GM23338 (cell line): ENCODE data around the gene TMEM222. TPM values are rescaled to one million over a fixed set of nuclear protein-coding genes. Genes with fewer than 3 reads are reported as not detected.

Experiments
- ATAC-seq: fragments of 200-7000 bp; cut with Tn5 transposase; 3 replicates; pipeline ENCODE4 v1.9.1; 2020
- DNase-seq: peaks from one replicate; pipeline ENCODE4 v3.0.0-alpha.2; 2015; ENCODE audit warnings: low spot score
- H2AFZ ChIP-seq: fragments of 200-600 bp; sonication (generic); 2 replicates; pipeline ENCODE4 v1.8.0; 2016; ENCODE audit warnings: antibody characterized with exemption, mild to moderate bottlenecking, moderate library complexity
- H3F3A ChIP-seq: fragments of 200-600 bp; sonication (generic); replicated peaks from 2 replicates; pipeline ENCODE4 v1.8.0; 2017; ENCODE audit warnings: antibody characterized with exemption, mixed run types, low read depth
- H3K27ac ChIP-seq: fragments of 200-600 bp; sonication (generic); 2 replicates; pipeline ENCODE4 v1.6.1; 2016; ENCODE audit warnings: low read depth
- H3K27me3 ChIP-seq: fragments of 200-600 bp; sonication (generic); 2 replicates; pipeline ENCODE4 v1.8.0; 2016; ENCODE audit warnings: mild to moderate bottlenecking, mixed run types, moderate library complexity; ENCODE audit not compliant: insufficient read depth
- H3K36me3 ChIP-seq: fragments of 200-600 bp; sonication (generic); 2 replicates; pipeline ENCODE4 v1.8.0; 2016; ENCODE audit warnings: mild to moderate bottlenecking; ENCODE audit not compliant: insufficient read depth
- H3K4me1 ChIP-seq: fragments of 200-600 bp; sonication (generic); 2 replicates; pipeline ENCODE4 v1.8.0; 2016; ENCODE audit warnings: mild to moderate bottlenecking, moderate library complexity; ENCODE audit not compliant: insufficient read depth
- H3K4me2 ChIP-seq: fragments of 200-600 bp; sonication (generic); 2 replicates; pipeline ENCODE4 v1.7.1; 2017; ENCODE audit warnings: mixed run types
- H3K4me3 ChIP-seq: fragments of 200-600 bp; sonication (generic); 2 replicates; pipeline ENCODE4 v1.6.1; 2016; ENCODE audit warnings: mixed run types
- H3K79me2 ChIP-seq: fragments of 200-600 bp; sonication (generic); replicated peaks from 2 replicates; pipeline ENCODE4 v1.8.0; 2017; ENCODE audit warnings: mild to moderate bottlenecking; ENCODE audit not compliant: insufficient read depth
- H3K9me2 ChIP-seq: fragments of 200-600 bp; sonication (generic); 2 replicates; pipeline ENCODE4 v1.8.0; 2017; ENCODE audit not compliant: insufficient read depth
- H4K20me1 ChIP-seq: fragments of 200-600 bp; sonication (generic); replicated peaks from 2 replicates; pipeline ENCODE4 v1.8.0; 2017; ENCODE audit warnings: mild to moderate bottlenecking; ENCODE audit not compliant: insufficient read depth
- H3K27ac Mint-ChIP-seq: 2 replicates; pipeline ENCODE4 v1.8.0; 2020; ENCODE audit warnings: inconsistent platforms, mild to moderate bottlenecking, moderate library complexity, mixed read lengths
- H3K27me3 Mint-ChIP-seq: 3 replicates; pipeline ENCODE4 v1.8.0; 2022; ENCODE audit warnings: low read depth, mild to moderate bottlenecking, moderate library complexity, mixed read lengths, inconsistent platforms; ENCODE audit not compliant: insufficient read depth, poor library complexity
- H3K36me3 Mint-ChIP-seq: 3 replicates; pipeline ENCODE4 v1.8.0; 2021; ENCODE audit warnings: low read depth, mild to moderate bottlenecking, inconsistent platforms, moderate library complexity, mixed read lengths
- H3K4me1 Mint-ChIP-seq: 3 replicates; pipeline ENCODE4 v1.8.0; 2020; ENCODE audit warnings: mild to moderate bottlenecking, inconsistent platforms, mixed read lengths
- H3K4me3 Mint-ChIP-seq: 3 replicates; pipeline ENCODE4 v1.8.0; 2021; ENCODE audit warnings: moderate library complexity, mild to moderate bottlenecking, inconsistent platforms, mixed read lengths
- H3K9me3 Mint-ChIP-seq: 3 replicates; pipeline ENCODE4 v1.8.0; 2020; ENCODE audit warnings: moderate library complexity, mild to moderate bottlenecking, inconsistent platforms, mixed read lengths
- CREB1 ChIP-seq: fragments of 250-450 bp; sonication (Bioruptor Pico); IDR thresholded peaks from 2 replicates; pipeline ENCODE4 v1.5.0; 2020; ENCODE audit warnings: low read depth, mild to moderate bottlenecking, moderate library complexity
- EZH2 ChIP-seq: fragments of 200-600 bp; sonication (generic); IDR thresholded peaks from one replicate; pipeline ENCODE4 v1.8.0; 2017; ENCODE audit warnings: antibody characterized with exemption, mild to moderate bottlenecking, low read depth; ENCODE audit not compliant: unreplicated experiment
- EZH2phosphoT487 ChIP-seq: fragments of 200-600 bp; sonication (generic); IDR thresholded peaks from one replicate; pipeline ENCODE4 v1.8.1; 2018; ENCODE audit warnings: antibody characterized with exemption; ENCODE audit not compliant: unreplicated experiment
- JUNB ChIP-seq: IDR thresholded peaks from one replicate; pipeline ENCODE4 v1.6.1; 2016; ENCODE audit warnings: antibody characterized with exemption; ENCODE audit not compliant: unreplicated experiment
- POLR2AphosphoS5 ChIP-seq: IDR thresholded peaks from 2 replicates; pipeline ENCODE4 v1.6.1; 2016; ENCODE audit warnings: antibody characterized with exemption, low read depth
- STAT1 ChIP-seq: IDR thresholded peaks from one replicate; pipeline ENCODE4 v1.6.1; 2016; ENCODE audit warnings: antibody characterized with exemption; ENCODE audit not compliant: unreplicated experiment
- ZNF331 ChIP-seq: fragments of 250-450 bp; sonication (Bioruptor Pico); IDR thresholded peaks from 2 replicates; pipeline ENCODE4 v1.5.0; 2020; ENCODE audit warnings: low read depth, mild to moderate bottlenecking, moderate library complexity
- polyA plus RNA-seq: library from polyadenylated mRNA; unstranded; fragments of >200 nt; fragmentation: Nextera tagmentation; extraction: Ambion mirVana; gene quantifications from 2 replicates; pipeline ENCODE4 v1.2.1, GENCODE V29; 2016
- total RNA-seq: library from RNA; depleted of rRNA; stranded (reverse); fragments of >200 nt; shearing (Covaris generic); gene quantifications from 2 replicates; pipeline ENCODE4 v1.2.3, GENCODE V29; 2014
- TF ChIP-seq, protein P1 (sequence below): IDR thresholded peaks from 2 replicates; pipeline ENCODE4 v1.6.1; 2016; ENCODE audit warnings: antibody characterized with exemption
- TF ChIP-seq, protein P2 (sequence below), 2 experiments: fragments of 200-600 bp in 1 of 2; sonication (generic) in 1 of 2; conservative IDR thresholded peaks; 2 replicates each; pipeline versions ENCODE4 v1.5.1 to v1.6.1; 2016 to 2017; ENCODE audit warnings: antibody characterized with exemption in 2 of 2, low read depth in 2 of 2, mild to moderate bottlenecking in 2 of 2, moderate library complexity in 1 of 2
- TF ChIP-seq, protein P3 (sequence below): fragments of 250-450 bp; sonication (Bioruptor Pico); IDR thresholded peaks from 2 replicates; pipeline ENCODE4 v1.5.0; 2020; ENCODE audit warnings: mild to moderate bottlenecking, moderate library complexity

Gene TMEM222
- total and polyA plus RNA-seq, 2 experiments from 2014 or later: 17.8 to 22.6 TPM

DNA sequence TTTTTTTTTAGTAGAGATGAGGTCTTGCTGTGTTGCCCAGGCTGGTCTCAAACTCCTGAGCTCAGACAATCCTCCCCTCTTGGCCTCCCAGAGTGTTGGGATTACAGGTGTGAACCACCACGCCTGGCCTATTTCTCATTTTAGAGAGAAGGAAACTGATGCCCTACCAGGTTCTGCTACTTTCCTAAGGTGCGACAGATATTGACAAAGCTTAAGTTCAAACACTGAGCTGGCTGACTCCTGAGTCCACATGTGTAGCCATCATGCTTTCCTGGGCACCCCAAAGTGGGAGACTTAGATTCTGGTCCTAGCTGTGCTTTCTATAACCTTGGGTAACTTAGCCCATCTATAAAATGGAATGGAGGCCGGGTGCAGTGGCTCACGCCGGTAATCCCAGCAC lies 5.1 kb upstream of the TMEM222 start:
- no peak for DNase-seq
- no peak for TF ChIP-seq JUNB
- TF ChIP-seq, protein P1, sequence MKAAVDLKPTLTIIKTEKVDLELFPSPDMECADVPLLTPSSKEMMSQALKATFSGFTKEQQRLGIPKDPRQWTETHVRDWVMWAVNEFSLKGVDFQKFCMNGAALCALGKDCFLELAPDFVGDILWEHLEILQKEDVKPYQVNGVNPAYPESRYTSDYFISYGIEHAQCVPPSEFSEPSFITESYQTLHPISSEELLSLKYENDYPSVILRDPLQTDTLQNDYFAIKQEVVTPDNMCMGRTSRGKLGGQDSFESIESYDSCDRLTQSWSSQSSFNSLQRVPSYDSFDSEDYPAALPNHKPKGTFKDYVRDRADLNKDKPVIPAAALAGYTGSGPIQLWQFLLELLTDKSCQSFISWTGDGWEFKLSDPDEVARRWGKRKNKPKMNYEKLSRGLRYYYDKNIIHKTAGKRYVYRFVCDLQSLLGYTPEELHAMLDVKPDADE: no peak
- no peak for TF ChIP-seq ZNF331
- TF ChIP-seq, protein P2, sequence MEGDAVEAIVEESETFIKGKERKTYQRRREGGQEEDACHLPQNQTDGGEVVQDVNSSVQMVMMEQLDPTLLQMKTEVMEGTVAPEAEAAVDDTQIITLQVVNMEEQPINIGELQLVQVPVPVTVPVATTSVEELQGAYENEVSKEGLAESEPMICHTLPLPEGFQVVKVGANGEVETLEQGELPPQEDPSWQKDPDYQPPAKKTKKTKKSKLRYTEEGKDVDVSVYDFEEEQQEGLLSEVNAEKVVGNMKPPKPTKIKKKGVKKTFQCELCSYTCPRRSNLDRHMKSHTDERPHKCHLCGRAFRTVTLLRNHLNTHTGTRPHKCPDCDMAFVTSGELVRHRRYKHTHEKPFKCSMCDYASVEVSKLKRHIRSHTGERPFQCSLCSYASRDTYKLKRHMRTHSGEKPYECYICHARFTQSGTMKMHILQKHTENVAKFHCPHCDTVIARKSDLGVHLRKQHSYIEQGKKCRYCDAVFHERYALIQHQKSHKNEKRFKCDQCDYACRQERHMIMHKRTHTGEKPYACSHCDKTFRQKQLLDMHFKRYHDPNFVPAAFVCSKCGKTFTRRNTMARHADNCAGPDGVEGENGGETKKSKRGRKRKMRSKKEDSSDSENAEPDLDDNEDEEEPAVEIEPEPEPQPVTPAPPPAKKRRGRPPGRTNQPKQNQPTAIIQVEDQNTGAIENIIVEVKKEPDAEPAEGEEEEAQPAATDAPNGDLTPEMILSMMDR (conservative IDR thresholded peaks at IDR 0.05; ENCODE audit: low read depth in 2 of 2): no peak
- no peak for TF ChIP-seq CREB1 (CRISPR knock-in tag)
- no peak overlapping the region for H3K4me3 ChIP-seq
- Mint-ChIP-seq H3K27ac (no peak overlapping the region), H3K27me3 (peaks cover 10% of the 10 kb centered on the region), H3K9me3 (no peaks in the 10 kb centered on the region), H3K4me1 (peaks cover 4% of the 10 kb centered on the region; the same call in 2 of the 3 replicates), H3K36me3 (no peaks in the 10 kb centered on the region), H3K4me3 (no peak overlapping the region)
- H3K27me3 ChIP-seq: no peaks in the 10 kb centered on the region
- no peak overlapping the region for H3K27ac ChIP-seq
- H3K36me3 ChIP-seq: no peaks in the 10 kb centered on the region
- H3K4me1 ChIP-seq: no peaks in the 10 kb centered on the region
- ATAC-seq: no peak
- peaks cover 10% of the 10 kb centered on the region; the same call in 1 of the 2 replicates for H3F3A ChIP-seq
- H3K9me2 ChIP-seq: no peaks in the 10 kb centered on the region
- no peaks in the 10 kb centered on the region for H3K79me2 ChIP-seq
- H4K20me1 ChIP-seq: no peaks in the 10 kb centered on the region
- no peak overlapping the region for H3K4me2 ChIP-seq
- H2AFZ ChIP-seq: no peak overlapping the region

DNA sequence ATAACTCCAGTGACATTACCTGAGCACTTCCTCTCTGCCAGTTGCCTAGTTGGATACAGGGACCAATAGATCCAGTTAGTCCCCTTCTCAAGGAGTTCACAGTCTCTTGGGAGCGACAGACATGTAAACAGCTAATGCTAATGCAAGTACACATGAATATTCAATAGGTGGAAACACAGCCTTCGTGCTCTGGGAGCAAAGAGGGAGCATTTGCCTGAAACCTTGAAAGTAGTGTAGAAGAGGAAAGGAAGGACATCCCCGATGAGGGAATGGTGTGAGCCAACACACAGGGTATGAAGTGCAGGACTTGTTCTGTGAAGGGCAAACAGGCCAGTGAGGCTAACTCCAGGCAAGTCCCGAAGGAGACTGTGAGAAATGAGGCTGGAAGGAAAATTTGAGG lies 3.8 kb upstream of the TMEM222 start:
- H3K9me3 Mint-ChIP-seq: no peaks in the 10 kb centered on the region
- Histone ChIP-seq H3K36me3 (no peaks in the 10 kb centered on the region), H3K27ac (no peak overlapping the region), H3F3A (peaks cover 13% of the 10 kb centered on the region; the same call in 1 of the 2 replicates), H3K9me2 (no peaks in the 10 kb centered on the region), H3K4me2 (no peak overlapping the region), H2AFZ (peak overlapping the region; percentile 84), H3K27me3 (no peaks in the 10 kb centered on the region), H4K20me1 (no peaks in the 10 kb centered on the region), H3K4me3 (no peak overlapping the region), H3K4me1 (peaks cover 5% of the 10 kb centered on the region; the same call in 1 of the 2 replicates), H3K79me2 (peaks cover 9% of the 10 kb centered on the region)
- no peak overlapping the region for H3K4me3 Mint-ChIP-seq
- ATAC-seq (no peak), DNase-seq (no peak)
- peaks cover 2% of the 10 kb centered on the region; the same call in 1 of the 3 replicates for H3K36me3 Mint-ChIP-seq
- peaks cover 13% of the 10 kb centered on the region for H3K27me3 Mint-ChIP-seq
- peaks cover 4% of the 10 kb centered on the region; the same call in 2 of the 3 replicates for H3K4me1 Mint-ChIP-seq
- no peak overlapping the region for H3K27ac Mint-ChIP-seq
- no peak for TF ChIP-seq STAT1
- TF ChIP-seq EZH2phosphoT487: no peak
- TF ChIP-seq, protein P3, sequence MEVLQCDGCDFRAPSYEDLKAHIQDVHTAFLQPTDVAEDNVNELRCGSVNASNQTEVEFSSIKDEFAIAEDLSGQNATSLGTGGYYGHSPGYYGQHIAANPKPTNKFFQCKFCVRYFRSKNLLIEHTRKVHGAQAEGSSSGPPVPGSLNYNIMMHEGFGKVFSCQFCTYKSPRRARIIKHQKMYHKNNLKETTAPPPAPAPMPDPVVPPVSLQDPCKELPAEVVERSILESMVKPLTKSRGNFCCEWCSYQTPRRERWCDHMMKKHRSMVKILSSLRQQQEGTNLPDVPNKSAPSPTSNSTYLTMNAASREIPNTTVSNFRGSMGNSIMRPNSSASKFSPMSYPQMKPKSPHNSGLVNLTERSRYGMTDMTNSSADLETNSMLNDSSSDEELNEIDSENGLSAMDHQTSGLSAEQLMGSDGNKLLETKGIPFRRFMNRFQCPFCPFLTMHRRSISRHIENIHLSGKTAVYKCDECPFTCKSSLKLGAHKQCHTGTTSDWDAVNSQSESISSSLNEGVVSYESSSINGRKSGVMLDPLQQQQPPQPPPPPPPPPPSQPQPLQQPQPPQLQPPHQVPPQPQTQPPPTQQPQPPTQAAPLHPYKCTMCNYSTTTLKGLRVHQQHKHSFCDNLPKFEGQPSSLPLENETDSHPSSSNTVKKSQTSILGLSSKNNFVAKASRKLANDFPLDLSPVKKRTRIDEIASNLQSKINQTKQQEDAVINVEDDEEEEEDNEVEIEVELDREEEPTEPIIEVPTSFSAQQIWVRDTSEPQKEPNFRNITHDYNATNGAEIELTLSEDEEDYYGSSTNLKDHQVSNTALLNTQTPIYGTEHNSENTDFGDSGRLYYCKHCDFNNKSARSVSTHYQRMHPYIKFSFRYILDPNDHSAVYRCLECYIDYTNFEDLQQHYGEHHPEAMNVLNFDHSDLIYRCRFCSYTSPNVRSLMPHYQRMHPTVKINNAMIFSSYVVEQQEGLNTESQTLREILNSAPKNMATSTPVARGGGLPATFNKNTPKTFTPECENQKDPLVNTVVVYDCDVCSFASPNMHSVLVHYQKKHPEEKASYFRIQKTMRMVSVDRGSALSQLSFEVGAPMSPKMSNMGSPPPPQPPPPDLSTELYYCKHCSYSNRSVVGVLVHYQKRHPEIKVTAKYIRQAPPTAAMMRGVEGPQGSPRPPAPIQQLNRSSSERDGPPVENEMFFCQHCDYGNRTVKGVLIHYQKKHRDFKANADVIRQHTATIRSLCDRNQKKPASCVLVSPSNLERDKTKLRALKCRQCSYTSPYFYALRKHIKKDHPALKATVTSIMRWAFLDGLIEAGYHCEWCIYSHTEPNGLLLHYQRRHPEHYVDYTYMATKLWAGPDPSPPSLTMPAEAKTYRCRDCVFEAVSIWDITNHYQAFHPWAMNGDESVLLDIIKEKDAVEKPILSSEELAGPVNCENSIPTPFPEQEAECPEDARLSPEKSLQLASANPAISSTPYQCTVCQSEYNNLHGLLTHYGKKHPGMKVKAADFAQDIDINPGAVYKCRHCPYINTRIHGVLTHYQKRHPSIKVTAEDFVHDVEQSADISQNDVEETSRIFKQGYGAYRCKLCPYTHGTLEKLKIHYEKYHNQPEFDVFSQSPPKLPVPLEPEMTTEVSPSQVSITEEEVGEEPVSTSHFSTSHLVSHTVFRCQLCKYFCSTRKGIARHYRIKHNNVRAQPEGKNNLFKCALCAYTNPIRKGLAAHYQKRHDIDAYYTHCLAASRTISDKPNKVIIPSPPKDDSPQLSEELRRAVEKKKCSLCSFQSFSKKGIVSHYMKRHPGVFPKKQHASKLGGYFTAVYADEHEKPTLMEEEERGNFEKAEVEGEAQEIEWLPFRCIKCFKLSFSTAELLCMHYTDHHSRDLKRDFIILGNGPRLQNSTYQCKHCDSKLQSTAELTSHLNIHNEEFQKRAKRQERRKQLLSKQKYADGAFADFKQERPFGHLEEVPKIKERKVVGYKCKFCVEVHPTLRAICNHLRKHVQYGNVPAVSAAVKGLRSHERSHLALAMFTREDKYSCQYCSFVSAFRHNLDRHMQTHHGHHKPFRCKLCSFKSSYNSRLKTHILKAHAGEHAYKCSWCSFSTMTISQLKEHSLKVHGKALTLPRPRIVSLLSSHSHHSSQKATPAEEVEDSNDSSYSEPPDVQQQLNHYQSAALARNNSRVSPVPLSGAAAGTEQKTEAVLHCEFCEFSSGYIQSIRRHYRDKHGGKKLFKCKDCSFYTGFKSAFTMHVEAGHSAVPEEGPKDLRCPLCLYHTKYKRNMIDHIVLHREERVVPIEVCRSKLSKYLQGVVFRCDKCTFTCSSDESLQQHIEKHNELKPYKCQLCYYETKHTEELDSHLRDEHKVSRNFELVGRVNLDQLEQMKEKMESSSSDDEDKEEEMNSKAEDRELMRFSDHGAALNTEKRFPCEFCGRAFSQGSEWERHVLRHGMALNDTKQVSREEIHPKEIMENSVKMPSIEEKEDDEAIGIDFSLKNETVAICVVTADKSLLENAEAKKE (CRISPR knock-in tag): no peak
- TF ChIP-seq EZH2: no peak
- TF ChIP-seq, protein P2 (conservative IDR thresholded peaks at IDR 0.05; ENCODE audit: low read depth in 2 of 2): no peak
- TF ChIP-seq POLR2AphosphoS5: no peak
- TF ChIP-seq CREB1 (CRISPR knock-in tag): no peak
- TF ChIP-seq JUNB: no peak
